HCT116 (cell line): ENCODE data around the gene PDE1C. TPM values are rescaled to one million over a fixed set of nuclear protein-coding genes. Genes with fewer than 3 reads are reported as not detected.

Experiments used
- ATAC-seq: fragments of 200-7000 bp; cut with Tn5 transposase; 2 replicates; pipeline ENCODE4 v1.9.1; 2020; ENCODE audit warnings: mild to moderate bottlenecking, moderate library complexity
- BruUV-seq: library from RNA; stranded (reverse); fragments of 400-500 nt; replicated peaks from 2 replicates; lab custom pipeline; 2021; lab: Mats Ljungman, UMichigan
- CTCF ChIA-PET: fragments of 300-600 bp; sonication (Branson Sonifier 250); formaldehyde crosslinking; loops from one replicate; lab custom pipeline; 2021; ENCODE audit warnings: antibody characterized with exemption; lab: Charles Lee
- POLR2A ChIA-PET: fragments of 300-600, 350-600 bp; sonication (Branson Sonifier 250); formaldehyde crosslinking; loops from one replicate; lab custom pipeline; 2021; ENCODE audit warnings: antibody characterized with exemption; lab: Charles Lee
- RAD21 ChIA-PET, 2 experiments: fragments of 300-600 bp; sonication (Branson Sonifier 250); formaldehyde crosslinking; loops; one replicate each; lab custom pipeline; 2023; ENCODE audit warnings: low total read pairs in 2 of 2; ENCODE audit not compliant: uncharacterized antibody in 2 of 2, unreplicated experiment in 2 of 2, low non-redundant PET in 1 of 2; lab: Charles Lee
- DNase-seq: peaks from one replicate; pipeline ENCODE4 v3.0.0-alpha.2; 2010; ENCODE audit warnings: low read depth, low spot score
- H2AFZ ChIP-seq: fragments of 200-600 bp; shearing (Covaris generic), sonication (generic); 2 replicates; pipeline ENCODE4 v1.6.1; 2017; ENCODE audit warnings: low read depth, mixed run types, mixed read lengths, antibody characterized with exemption, low read length; ENCODE audit not compliant: poor library complexity, severe bottlenecking
- H3K27ac ChIP-seq: 2 replicates; pipeline ENCODE4 v1.5.1; 2012; ENCODE audit warnings: low read depth, low read length
- H3K27me3 ChIP-seq: fragments of 200-600 bp; sonication (generic); 2 replicates; pipeline ENCODE4 v1.6.1; 2016; ENCODE audit warnings: mixed run types, low read length, mixed read lengths; ENCODE audit not compliant: insufficient read depth
- H3K36me3 ChIP-seq, 2 experiments: fragments of 200-500 bp in 1 of 2; fragments of 200-600 bp in 1 of 2; sonication (Bioruptor generic) in 1 of 2; sonication (generic) in 1 of 2; 2 replicates each; pipeline versions ENCODE4 v1.5.1 to v1.6.1; 2014 to 2016; ENCODE audit warnings: low read length in 2 of 2, inconsistent platforms in 1 of 2, mixed read lengths in 1 of 2, mixed run types in 1 of 2; ENCODE audit not compliant: insufficient read depth in 2 of 2, control insufficient read depth in 1 of 2
- H3K4me1 ChIP-seq, 2 experiments: fragments of 200-600 bp in 1 of 2; sonication (generic) in 1 of 2; 2 replicates each; pipeline versions ENCODE4 v1.5.1 to v1.6.1; 2012 to 2017; ENCODE audit warnings: low read length in 2 of 2, inconsistent platforms in 1 of 2, mild to moderate bottlenecking in 1 of 2, mixed read lengths in 1 of 2, mixed run types in 1 of 2, moderate library complexity in 1 of 2; ENCODE audit not compliant: insufficient read depth in 2 of 2, control insufficient read depth in 1 of 2
- H3K4me2 ChIP-seq: fragments of 200-600 bp; sonication (generic); 2 replicates; pipeline ENCODE4 v1.6.1; 2017; ENCODE audit warnings: mixed run types, low read length, mixed read lengths
- H3K4me3 ChIP-seq, 2 experiments: fragments of 200-600 bp in 1 of 2; sonication (generic) in 1 of 2; replicated peaks in 1 of 2; 2 replicates each; pipeline ENCODE4 v1.5.1; 2011 to 2016; ENCODE audit warnings: low read length in 2 of 2, control low read depth in 1 of 2, low read depth in 1 of 2, mild to moderate bottlenecking in 1 of 2, mixed read lengths in 1 of 2, mixed run types in 1 of 2
- H3K79me2 ChIP-seq: fragments of 200-600 bp; sonication (generic); 2 replicates; pipeline ENCODE4 v1.6.1; 2017; ENCODE audit warnings: mild to moderate bottlenecking, mixed run types, low read length, moderate library complexity, mixed read lengths; ENCODE audit not compliant: insufficient read depth
- H3K9ac ChIP-seq: fragments of 200-600 bp; sonication (generic); 2 replicates; pipeline ENCODE4 v1.6.1; 2016; ENCODE audit warnings: low read length, mixed read lengths
- H3K9me2 ChIP-seq: fragments of 200-600 bp; sonication (generic), shearing (Covaris generic); 2 replicates; pipeline ENCODE4 v1.6.1; 2017; ENCODE audit warnings: mixed run types, mild to moderate bottlenecking, moderate library complexity; ENCODE audit not compliant: insufficient read depth
- H3K9me3 ChIP-seq, 2 experiments: fragments of 200-500 bp in 1 of 2; fragments of 200-600 bp in 1 of 2; sonication (Bioruptor generic) in 1 of 2; sonication (generic) in 1 of 2; 2 replicates each; pipeline ENCODE4 v1.6.1; 2014 to 2017; ENCODE audit warnings: low read length in 2 of 2, mixed read lengths in 2 of 2, inconsistent platforms in 1 of 2, low read depth in 1 of 2, mild to moderate bottlenecking in 1 of 2, mixed run types in 1 of 2, moderate library complexity in 1 of 2; ENCODE audit not compliant: control insufficient read depth in 1 of 2, insufficient read depth in 1 of 2
- H4K20me1 ChIP-seq: fragments of 200-600 bp; sonication (generic), shearing (Covaris generic); 2 replicates; pipeline ENCODE4 v1.6.1; 2017; ENCODE audit warnings: mixed run types, mild to moderate bottlenecking, moderate library complexity; ENCODE audit not compliant: insufficient read depth
- CBX3 ChIP-seq: IDR thresholded peaks from 2 replicates; pipeline ENCODE4 v1.6.1; 2012; ENCODE audit warnings: low read depth
- EGR1 ChIP-seq: IDR thresholded peaks from 2 replicates; pipeline ENCODE4 v1.6.1; 2012; ENCODE audit warnings: low read depth
- ELF1 ChIP-seq: IDR thresholded peaks from 2 replicates; pipeline ENCODE4 v1.6.1; 2012; ENCODE audit warnings: low read depth, borderline replicate concordance
- EZH2 ChIP-seq: fragments of 200-600 bp; sonication (generic); IDR thresholded peaks from 2 replicates; pipeline ENCODE4 v1.6.1; 2017; ENCODE audit warnings: antibody characterized with exemption, mixed run types
- EZH2phosphoT487 ChIP-seq: fragments of 200-600 bp; IDR thresholded peaks from 2 replicates; pipeline ENCODE4 v1.6.1; 2018; ENCODE audit warnings: antibody characterized with exemption, borderline replicate concordance
- FOSL1 ChIP-seq: IDR thresholded peaks from 2 replicates; pipeline ENCODE4 v1.6.1; 2012; ENCODE audit warnings: low read depth
- JUND ChIP-seq: IDR thresholded peaks from 2 replicates; pipeline ENCODE4 v1.6.1; 2012
- POLR2A ChIP-seq: IDR thresholded peaks from 2 replicates; pipeline ENCODE4 v1.7.0; 2011; ENCODE audit warnings: borderline replicate concordance; ENCODE audit not compliant: insufficient read depth, insufficient read length; ENCODE audit errors: extremely low read depth
- POLR2AphosphoS5 ChIP-seq: IDR thresholded peaks from 2 replicates; pipeline ENCODE4 v1.6.1; 2011; ENCODE audit warnings: mild to moderate bottlenecking, low read depth, low read length, moderate library complexity
- SP1 ChIP-seq: IDR thresholded peaks from 2 replicates; pipeline ENCODE4 v1.6.1; 2012; ENCODE audit warnings: low read depth
- SRF ChIP-seq: IDR thresholded peaks from 2 replicates; pipeline ENCODE4 v1.6.1; 2012; ENCODE audit warnings: low read depth
- TCF7L2 ChIP-seq: IDR thresholded peaks from 2 replicates; pipeline ENCODE4 v1.7.0; 2011; ENCODE audit warnings: borderline replicate concordance, inconsistent platforms; ENCODE audit not compliant: insufficient read depth, insufficient read length; ENCODE audit errors: extremely low read depth
- YY1 ChIP-seq: IDR thresholded peaks from 2 replicates; pipeline ENCODE4 v1.6.1; 2011; ENCODE audit warnings: low read length, low read depth, moderate library complexity, mild to moderate bottlenecking; ENCODE audit not compliant: insufficient replicate concordance; ENCODE audit errors: extremely low read depth
- ZFX ChIP-seq: fragments of 450-650 bp; IDR thresholded peaks from 2 replicates; pipeline ENCODE4 v1.6.1; 2017
- ZNF274 ChIP-seq: fragments of 200-500 bp; sonication (Bioruptor generic); IDR thresholded peaks from 2 replicates; pipeline ENCODE4 v1.6.1; 2014; ENCODE audit warnings: mild to moderate bottlenecking, low read depth, low read length, inconsistent platforms
- intact Hi-C: fragments of 100-400 bp; cut with micrococcal nuclease; formaldehyde crosslinking; loops from 2 replicates; pipeline ENCODE4 v1.10.0; 2022
- total RNA-seq: library from RNA; stranded (reverse); gene quantifications from one replicate; pipeline ENCODE4 v1.2.1, GENCODE V29; 2021; ENCODE audit not compliant: unreplicated experiment
- TF ChIP-seq, protein P1 (sequence below), 3 experiments: fragments of 200-600 bp in 1 of 3; sonication (generic) in 1 of 3; IDR thresholded peaks in 2 of 3; conservative IDR thresholded peaks in 1 of 3; 2 replicates each; pipeline ENCODE4 v1.5.1; 2012 to 2017; ENCODE audit warnings: low read depth in 2 of 3, low read length in 2 of 3, antibody characterized with exemption in 1 of 3, borderline replicate concordance in 1 of 3, control low read depth in 1 of 3, mild to moderate bottlenecking in 1 of 3, mixed read lengths in 1 of 3, mixed run types in 1 of 3, moderate library complexity in 1 of 3; ENCODE audit not compliant: insufficient read depth in 1 of 3
- TF ChIP-seq, protein P2 (sequence below): IDR thresholded peaks from 2 replicates; pipeline ENCODE4 v1.6.1; 2012
- TF ChIP-seq, protein P3 (sequence below): IDR thresholded peaks from 2 replicates; pipeline ENCODE4 v1.6.1; 2012
- TF ChIP-seq, protein P4 (sequence below): IDR thresholded peaks from 2 replicates; pipeline ENCODE4 v1.6.1; 2011; ENCODE audit warnings: mild to moderate bottlenecking, low read length, moderate library complexity; ENCODE audit not compliant: insufficient replicate concordance; ENCODE audit errors: extremely low read depth

PDE1C gene
- total RNA-seq, 1 experiment from 2014 or later, result 0.17 TPM

DNA sequence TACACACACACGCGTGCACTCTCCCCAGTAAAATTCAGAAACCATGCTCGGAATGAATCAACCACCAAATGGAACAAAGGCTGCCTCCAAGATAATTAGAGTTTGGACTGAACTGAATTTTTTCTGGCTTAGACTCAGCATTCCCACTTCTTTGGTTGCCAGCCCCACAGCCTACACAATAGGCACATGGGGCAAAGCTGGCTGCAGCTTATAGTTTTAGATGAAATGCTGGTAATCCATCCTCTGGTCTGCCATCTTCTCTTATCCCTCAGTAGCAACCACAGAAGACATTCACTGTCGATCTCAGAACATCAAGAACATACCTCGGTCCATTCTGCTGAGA is 44.2 kb downstream of the PDE1C start:
- Histone ChIP-seq H3K4me3 (no peak overlapping the region), H4K20me1 (no peaks in the 10 kb centered on the region), H3K79me2 (no peaks in the 10 kb centered on the region), H3K27ac (no peak overlapping the region), H2AFZ (no peak overlapping the region), H3K4me2 (no peak overlapping the region), H3K36me3 (no peaks in the 10 kb centered on the region), H3K4me1 (no peaks in the 10 kb centered on the region), H3K9me2 (no peaks in the 10 kb centered on the region), H3K27me3 (peaks cover 2% of the 10 kb centered on the region; the same call in 1 of the 2 replicates), H3K9me3 (no peaks in the 10 kb centered on the region), H3K9ac (no peak overlapping the region)
- intact Hi-C loops, result no loop called here
- TF ChIP-seq POLR2AphosphoS5, result no peak
- no peak for TF ChIP-seq ZFX
- TF ChIP-seq, protein P1, sequence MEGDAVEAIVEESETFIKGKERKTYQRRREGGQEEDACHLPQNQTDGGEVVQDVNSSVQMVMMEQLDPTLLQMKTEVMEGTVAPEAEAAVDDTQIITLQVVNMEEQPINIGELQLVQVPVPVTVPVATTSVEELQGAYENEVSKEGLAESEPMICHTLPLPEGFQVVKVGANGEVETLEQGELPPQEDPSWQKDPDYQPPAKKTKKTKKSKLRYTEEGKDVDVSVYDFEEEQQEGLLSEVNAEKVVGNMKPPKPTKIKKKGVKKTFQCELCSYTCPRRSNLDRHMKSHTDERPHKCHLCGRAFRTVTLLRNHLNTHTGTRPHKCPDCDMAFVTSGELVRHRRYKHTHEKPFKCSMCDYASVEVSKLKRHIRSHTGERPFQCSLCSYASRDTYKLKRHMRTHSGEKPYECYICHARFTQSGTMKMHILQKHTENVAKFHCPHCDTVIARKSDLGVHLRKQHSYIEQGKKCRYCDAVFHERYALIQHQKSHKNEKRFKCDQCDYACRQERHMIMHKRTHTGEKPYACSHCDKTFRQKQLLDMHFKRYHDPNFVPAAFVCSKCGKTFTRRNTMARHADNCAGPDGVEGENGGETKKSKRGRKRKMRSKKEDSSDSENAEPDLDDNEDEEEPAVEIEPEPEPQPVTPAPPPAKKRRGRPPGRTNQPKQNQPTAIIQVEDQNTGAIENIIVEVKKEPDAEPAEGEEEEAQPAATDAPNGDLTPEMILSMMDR (IDR thresholded peaks at IDR 0.05 in 2 of 3, conservative IDR thresholded peaks at IDR 0.05 in 1 of 3; ENCODE audit: borderline replicate concordance in 1 of 3, insufficient read depth in 1 of 3, low read depth in 2 of 3, low read length in 2 of 3), result no peak
- TF ChIP-seq, protein P2, sequence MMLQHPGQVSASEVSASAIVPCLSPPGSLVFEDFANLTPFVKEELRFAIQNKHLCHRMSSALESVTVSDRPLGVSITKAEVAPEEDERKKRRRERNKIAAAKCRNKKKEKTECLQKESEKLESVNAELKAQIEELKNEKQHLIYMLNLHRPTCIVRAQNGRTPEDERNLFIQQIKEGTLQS, result no peak
- TF ChIP-seq EZH2, result no peak
- TF ChIP-seq SP1, result no peak
- TF ChIP-seq EGR1, result no peak
- no peak for TF ChIP-seq TCF7L2
- TF ChIP-seq, protein P3, sequence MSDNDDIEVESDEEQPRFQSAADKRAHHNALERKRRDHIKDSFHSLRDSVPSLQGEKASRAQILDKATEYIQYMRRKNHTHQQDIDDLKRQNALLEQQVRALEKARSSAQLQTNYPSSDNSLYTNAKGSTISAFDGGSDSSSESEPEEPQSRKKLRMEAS, result no peak
- no peak for TF ChIP-seq POLR2A
- no peak for TF ChIP-seq EZH2phosphoT487
- no peak for TF ChIP-seq ZNF274
- TF ChIP-seq, protein P4, sequence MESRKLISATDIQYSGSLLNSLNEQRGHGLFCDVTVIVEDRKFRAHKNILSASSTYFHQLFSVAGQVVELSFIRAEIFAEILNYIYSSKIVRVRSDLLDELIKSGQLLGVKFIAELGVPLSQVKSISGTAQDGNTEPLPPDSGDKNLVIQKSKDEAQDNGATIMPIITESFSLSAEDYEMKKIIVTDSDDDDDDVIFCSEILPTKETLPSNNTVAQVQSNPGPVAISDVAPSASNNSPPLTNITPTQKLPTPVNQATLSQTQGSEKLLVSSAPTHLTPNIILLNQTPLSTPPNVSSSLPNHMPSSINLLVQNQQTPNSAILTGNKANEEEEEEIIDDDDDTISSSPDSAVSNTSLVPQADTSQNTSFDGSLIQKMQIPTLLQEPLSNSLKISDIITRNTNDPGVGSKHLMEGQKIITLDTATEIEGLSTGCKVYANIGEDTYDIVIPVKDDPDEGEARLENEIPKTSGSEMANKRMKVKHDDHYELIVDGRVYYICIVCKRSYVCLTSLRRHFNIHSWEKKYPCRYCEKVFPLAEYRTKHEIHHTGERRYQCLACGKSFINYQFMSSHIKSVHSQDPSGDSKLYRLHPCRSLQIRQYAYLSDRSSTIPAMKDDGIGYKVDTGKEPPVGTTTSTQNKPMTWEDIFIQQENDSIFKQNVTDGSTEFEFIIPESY, result no peak
- TF ChIP-seq FOSL1, result no peak
- TF ChIP-seq YY1, result no peak
- TF ChIP-seq JUND, result no peak
- TF ChIP-seq CBX3, result no peak
- TF ChIP-seq ELF1, result no peak
- no peak for TF ChIP-seq SRF
- ChIA-PET RAD21 (no interaction called here), CTCF (no interaction called here), POLR2A (no interaction called here)
- BruUV-seq, result no TSS peak
- DNase-seq, result no peak
- no peak for ATAC-seq
